ENCODE data around the gene ACR.

ACR gene

DNA sequence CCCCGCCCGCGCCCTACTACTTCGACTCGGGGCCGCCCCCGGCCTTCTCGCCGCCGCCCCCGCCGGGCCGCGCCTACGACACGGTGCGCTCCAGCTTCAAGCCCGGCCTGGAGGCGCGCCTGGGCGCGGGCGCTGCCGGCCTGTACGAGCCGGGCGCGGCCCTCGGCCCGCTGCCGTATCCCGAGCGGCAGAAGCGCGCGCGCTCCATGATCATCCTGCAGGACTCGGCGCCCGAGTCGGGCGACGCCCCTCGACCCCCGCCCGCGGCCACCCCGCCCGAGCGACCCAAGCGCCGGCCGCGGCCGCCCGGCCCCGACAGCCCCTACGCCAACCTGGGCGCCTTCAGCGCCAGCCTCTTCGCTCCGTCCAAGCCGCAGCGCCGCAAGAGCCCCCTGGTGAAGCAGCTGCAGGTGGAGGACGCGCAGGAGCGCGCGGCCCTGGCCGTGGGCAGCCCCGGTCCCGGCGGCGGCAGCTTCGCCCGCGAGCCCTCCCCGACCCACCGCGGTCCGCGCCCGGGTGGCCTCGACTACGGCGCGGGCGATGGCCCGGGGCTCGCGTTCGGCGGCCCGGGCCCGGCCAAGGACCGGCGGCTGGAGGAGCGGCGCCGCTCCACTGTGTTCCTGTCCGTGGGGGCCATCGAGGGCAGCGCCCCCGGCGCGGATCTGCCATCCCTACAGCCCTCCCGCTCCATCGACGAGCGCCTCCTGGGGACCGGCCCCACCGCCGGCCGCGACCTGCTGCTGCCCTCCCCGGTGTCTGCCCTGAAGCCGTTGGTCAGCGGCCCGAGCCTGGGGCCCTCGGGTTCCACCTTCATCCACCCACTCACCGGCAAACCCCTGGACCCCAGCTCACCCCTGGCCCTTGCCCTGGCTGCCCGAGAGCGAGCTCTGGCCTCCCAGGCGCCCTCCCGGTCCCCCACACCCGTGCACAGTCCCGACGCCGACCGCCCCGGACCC is 17.4 kb upstream of the ACR start:
- Histone ChIP-seq H3K4me1 (ENCODE audit: low read length) (no peaks in the 10 kb centered on the region), H3K9me3 (replicated peaks; ENCODE audit: insufficient read depth, low read length) (no peaks in the 10 kb centered on the region), H3K4me3 (ENCODE audit: low read length) (no peak overlapping the region), H3K27me3 (replicated peaks; ENCODE audit: insufficient read depth, low read length) (no peaks in the 10 kb centered on the region), H3F3A (ENCODE audit: insufficient read depth, low read length) (no peaks in the 10 kb centered on the region), H3K36me3 (replicated peaks; ENCODE audit: insufficient read depth, low read length) (no peaks in the 10 kb centered on the region), H3K9me2 (replicated peaks; ENCODE audit: insufficient read depth, low read length) (no peaks in the 10 kb centered on the region), H3K4me2 (ENCODE audit: low read depth, low read length) (no peak overlapping the region), H2AFZ (ENCODE audit: low read length) (no peak overlapping the region), H3K79me2 (ENCODE audit: low read length) (no peaks in the 10 kb centered on the region), H4K20me1 (ENCODE audit: insufficient read depth, low read length) (no peaks in the 10 kb centered on the region), H3K27ac (ENCODE audit: low read length) (no peak overlapping the region), H3K9ac (ENCODE audit: low read length) (no peak overlapping the region)
- DNase-seq: no peak
- TF ChIP-seq EZH2 (optimal IDR thresholded peaks at IDR 0.05; ENCODE audit: low read depth, low read length) (no peak), EZH2phosphoT487 (IDR thresholded peaks at IDR 0.05; ENCODE audit: low read length) (no peak)
- TF ChIP-seq, protein P1, sequence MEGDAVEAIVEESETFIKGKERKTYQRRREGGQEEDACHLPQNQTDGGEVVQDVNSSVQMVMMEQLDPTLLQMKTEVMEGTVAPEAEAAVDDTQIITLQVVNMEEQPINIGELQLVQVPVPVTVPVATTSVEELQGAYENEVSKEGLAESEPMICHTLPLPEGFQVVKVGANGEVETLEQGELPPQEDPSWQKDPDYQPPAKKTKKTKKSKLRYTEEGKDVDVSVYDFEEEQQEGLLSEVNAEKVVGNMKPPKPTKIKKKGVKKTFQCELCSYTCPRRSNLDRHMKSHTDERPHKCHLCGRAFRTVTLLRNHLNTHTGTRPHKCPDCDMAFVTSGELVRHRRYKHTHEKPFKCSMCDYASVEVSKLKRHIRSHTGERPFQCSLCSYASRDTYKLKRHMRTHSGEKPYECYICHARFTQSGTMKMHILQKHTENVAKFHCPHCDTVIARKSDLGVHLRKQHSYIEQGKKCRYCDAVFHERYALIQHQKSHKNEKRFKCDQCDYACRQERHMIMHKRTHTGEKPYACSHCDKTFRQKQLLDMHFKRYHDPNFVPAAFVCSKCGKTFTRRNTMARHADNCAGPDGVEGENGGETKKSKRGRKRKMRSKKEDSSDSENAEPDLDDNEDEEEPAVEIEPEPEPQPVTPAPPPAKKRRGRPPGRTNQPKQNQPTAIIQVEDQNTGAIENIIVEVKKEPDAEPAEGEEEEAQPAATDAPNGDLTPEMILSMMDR (IDR thresholded peaks at IDR 0.05; ENCODE audit: low read length): no peak

DNA sequence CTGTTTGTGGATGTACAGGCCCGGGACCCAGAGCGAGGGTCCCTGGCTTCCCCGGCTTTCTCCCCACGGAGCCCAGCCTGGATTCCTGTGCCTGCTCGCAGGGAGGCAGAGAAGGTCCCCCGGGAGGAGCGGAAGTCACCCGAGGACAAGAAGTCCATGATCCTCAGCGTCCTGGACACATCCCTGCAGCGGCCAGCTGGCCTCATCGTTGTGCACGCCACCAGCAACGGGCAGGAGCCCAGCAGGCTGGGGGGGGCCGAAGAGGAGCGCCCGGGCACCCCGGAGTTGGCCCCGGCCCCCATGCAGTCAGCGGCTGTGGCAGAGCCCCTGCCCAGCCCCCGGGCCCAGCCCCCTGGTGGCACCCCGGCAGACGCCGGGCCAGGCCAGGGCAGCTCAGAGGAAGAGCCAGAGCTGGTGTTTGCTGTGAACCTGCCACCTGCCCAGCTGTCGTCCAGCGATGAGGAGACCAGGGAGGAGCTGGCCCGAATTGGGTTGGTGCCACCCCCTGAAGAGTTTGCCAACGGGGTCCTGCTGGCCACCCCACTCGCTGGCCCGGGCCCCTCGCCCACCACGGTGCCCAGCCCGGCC is 16.7 kb upstream of the ACR start:
- H2AFZ ChIP-seq (ENCODE audit: low read length): no peak overlapping the region
- H3K9me2 ChIP-seq (replicated peaks; ENCODE audit: insufficient read depth, low read length): no peaks in the 10 kb centered on the region
- no peaks in the 10 kb centered on the region for H3K9me3 ChIP-seq (replicated peaks; ENCODE audit: insufficient read depth, low read length)
- H3K79me2 ChIP-seq (ENCODE audit: low read length): no peaks in the 10 kb centered on the region
- no peak for TF ChIP-seq EZH2 (optimal IDR thresholded peaks at IDR 0.05; ENCODE audit: low read depth, low read length)
- TF ChIP-seq, protein P1 (IDR thresholded peaks at IDR 0.05; ENCODE audit: low read length): no peak
- no peak overlapping the region for H3K27ac ChIP-seq (ENCODE audit: low read length)
- H3K27me3 ChIP-seq (replicated peaks; ENCODE audit: insufficient read depth, low read length): no peaks in the 10 kb centered on the region
- no peak overlapping the region for H3K4me3 ChIP-seq (ENCODE audit: low read length)
- DNase-seq: no peak
- no peak overlapping the region for H3K9ac ChIP-seq (ENCODE audit: low read length)
- no peak overlapping the region for H3K4me2 ChIP-seq (ENCODE audit: low read depth, low read length)
- H4K20me1 ChIP-seq (ENCODE audit: insufficient read depth, low read length): no peaks in the 10 kb centered on the region
- no peaks in the 10 kb centered on the region for H3K4me1 ChIP-seq (ENCODE audit: low read length)
- no peaks in the 10 kb centered on the region for H3F3A ChIP-seq (ENCODE audit: insufficient read depth, low read length)
- no peaks in the 10 kb centered on the region for H3K36me3 ChIP-seq (replicated peaks; ENCODE audit: insufficient read depth, low read length)

DNA sequence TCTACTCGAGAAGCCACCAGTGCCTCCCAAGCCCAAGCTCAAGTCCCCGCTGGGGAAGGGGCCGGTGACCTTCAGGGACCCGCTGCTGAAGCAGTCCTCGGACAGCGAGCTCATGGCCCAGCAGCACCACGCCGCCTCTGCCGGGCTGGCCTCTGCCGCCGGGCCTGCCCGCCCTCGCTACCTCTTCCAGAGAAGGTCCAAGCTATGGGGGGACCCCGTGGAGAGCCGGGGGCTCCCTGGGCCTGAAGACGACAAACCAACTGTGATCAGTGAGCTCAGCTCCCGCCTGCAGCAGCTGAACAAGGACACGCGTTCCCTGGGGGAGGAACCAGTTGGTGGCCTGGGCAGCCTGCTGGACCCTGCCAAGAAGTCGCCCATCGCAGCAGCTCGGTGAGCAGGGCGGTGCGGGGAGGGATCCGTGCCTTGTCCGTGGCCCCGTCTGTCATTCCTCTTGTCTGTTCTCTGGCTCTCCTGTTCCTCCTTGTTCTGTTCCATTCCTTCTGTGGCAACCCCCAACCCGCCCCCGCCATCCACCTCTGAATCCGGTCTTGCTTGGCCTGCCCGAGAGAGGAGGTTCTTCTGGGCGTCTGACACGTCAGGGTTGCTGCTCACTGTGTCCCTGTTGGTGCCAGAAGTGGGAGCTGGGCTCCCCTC is 15.8 kb upstream of the ACR start:
- no peak overlapping the region for H2AFZ ChIP-seq (ENCODE audit: low read length)
- H3K9ac ChIP-seq (ENCODE audit: low read length): no peak overlapping the region
- H3K79me2 ChIP-seq (ENCODE audit: low read length): no peaks in the 10 kb centered on the region
- no peaks in the 10 kb centered on the region for H3K4me1 ChIP-seq (ENCODE audit: low read length)
- no peak overlapping the region for H3K27ac ChIP-seq (ENCODE audit: low read length)
- DNase-seq: no peak
- H3K4me2 ChIP-seq (ENCODE audit: low read depth, low read length): no peak overlapping the region
- no peak overlapping the region for H3K4me3 ChIP-seq (ENCODE audit: low read length)
- no peaks in the 10 kb centered on the region for H3F3A ChIP-seq (ENCODE audit: insufficient read depth, low read length)
- no peaks in the 10 kb centered on the region for H3K27me3 ChIP-seq (replicated peaks; ENCODE audit: insufficient read depth, low read length)
- H3K36me3 ChIP-seq (replicated peaks; ENCODE audit: insufficient read depth, low read length): no peaks in the 10 kb centered on the region
- no peaks in the 10 kb centered on the region for H4K20me1 ChIP-seq (ENCODE audit: insufficient read depth, low read length)
- H3K9me3 ChIP-seq (replicated peaks; ENCODE audit: insufficient read depth, low read length): no peaks in the 10 kb centered on the region
- TF ChIP-seq, protein P1 (IDR thresholded peaks at IDR 0.05; ENCODE audit: low read length): no peak
- TF ChIP-seq EZH2 (optimal IDR thresholded peaks at IDR 0.05; ENCODE audit: low read depth, low read length): no peak
- TF ChIP-seq EZH2phosphoT487 (IDR thresholded peaks at IDR 0.05; ENCODE audit: low read length): no peak
- no peaks in the 10 kb centered on the region for H3K9me2 ChIP-seq (replicated peaks; ENCODE audit: insufficient read depth, low read length)
